GM18873 (cell line): ENCODE data around the gene HMCN2.

Source experiments
- ATAC-seq: cut with Tn5 transposase; IDR thresholded peaks from one replicate; pipeline ENCODE4 v1.9.1; 2021; ENCODE audit warnings: mild to moderate bottlenecking, moderate library complexity, moderate number of reproducible peaks; ENCODE audit not compliant: unreplicated experiment, low FRiP score

HMCN2 gene

GRCh38 chr9:130305381-130305780, 39.8 kb downstream of the HMCN2 start:
- no peak for ATAC-seq

DNA sequence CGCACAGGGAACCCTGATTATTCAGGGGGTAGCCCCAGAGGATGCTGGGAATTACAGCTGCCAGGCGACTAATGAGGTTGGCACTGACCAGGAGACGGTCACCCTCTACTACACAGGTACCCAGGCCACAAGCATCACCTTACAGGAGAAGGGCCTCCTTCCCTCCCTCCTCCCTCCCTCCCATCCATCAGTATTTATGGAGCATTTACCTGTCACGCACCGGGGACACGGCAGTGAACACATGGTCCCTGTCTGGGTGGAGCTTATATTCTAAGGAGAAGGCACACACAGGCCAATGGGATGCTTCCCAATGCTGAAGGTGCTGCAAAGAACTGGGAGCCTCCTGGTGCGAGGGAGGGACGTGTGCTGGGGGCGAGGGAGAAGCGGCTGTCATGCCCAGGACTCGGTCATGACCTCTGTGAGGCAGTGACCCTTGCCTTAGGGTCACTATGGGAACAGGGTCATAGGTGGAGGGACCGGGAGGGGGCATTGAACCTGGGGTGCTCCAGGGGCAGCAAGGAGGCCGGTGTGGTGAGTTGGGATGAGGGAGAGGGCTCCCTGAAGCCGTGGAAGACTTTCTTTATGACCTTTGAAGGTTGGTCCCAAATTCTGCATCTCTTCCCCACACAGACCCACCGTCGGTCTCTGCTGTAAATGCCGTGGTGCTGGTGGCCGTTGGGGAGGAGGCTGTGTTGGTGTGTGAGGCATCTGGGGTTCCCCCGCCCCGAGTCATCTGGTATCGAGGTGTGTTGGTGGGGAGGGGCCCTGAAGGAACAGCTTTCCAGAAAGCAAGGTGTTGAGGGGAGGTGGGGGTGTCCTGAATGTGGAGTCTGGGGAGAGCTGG, 41.5 kb downstream of the HMCN2 start:
- ATAC-seq: no peak

- no peak for ATAC-seq
Observed at GRCh38 chr9:130307667-130307943, 42.0 kb downstream of the HMCN2 start.

DNA sequence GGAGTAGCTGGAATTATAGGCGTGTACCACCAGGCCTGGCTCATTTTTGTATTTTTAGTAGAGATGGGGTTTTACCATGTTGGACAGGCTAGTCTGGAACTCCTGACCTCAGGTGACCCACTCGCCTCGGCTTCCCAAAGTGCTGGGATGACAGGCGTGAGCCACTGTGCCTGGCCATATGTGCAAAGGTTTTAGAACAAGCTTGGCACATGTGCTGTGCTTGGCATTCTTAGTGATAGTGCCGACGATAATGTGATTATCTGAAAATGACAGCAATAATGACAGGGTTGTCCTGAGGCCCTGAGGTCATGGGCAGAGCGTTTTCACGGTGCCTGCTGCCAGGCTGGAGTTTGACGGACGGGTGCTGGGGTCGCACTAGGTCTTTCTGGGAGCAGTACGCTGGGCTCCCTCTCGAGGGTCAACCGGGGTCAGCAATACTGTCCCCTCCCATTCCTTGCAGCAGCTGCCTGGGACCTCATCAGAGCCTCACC, 42.6 kb downstream of the HMCN2 start:
- no peak for ATAC-seq

GRCh38 chr9:130309689-130310455, 44.3 kb downstream of the HMCN2 start:
- ATAC-seq: no peak

DNA sequence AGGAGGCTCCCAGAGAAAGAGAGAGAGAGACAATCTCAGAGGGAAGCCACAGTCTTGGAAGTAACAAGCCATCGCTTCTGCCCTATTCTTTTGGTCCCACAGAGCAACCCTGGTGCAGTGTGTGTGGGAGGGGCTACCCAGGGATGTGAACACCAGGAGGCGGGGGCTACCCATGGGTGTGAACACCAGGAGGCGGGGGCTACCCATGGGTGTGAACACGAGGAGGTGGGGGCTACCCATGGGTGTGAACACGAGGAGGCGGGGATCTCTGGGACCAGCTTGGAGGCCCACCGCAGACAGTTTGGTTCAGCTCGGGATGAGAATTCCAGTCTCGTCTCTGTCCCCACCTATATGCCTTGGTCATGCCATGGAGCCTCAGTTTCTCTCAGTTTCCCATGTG, 44.9 kb downstream of the HMCN2 start:
- ATAC-seq: no peak

DNA sequence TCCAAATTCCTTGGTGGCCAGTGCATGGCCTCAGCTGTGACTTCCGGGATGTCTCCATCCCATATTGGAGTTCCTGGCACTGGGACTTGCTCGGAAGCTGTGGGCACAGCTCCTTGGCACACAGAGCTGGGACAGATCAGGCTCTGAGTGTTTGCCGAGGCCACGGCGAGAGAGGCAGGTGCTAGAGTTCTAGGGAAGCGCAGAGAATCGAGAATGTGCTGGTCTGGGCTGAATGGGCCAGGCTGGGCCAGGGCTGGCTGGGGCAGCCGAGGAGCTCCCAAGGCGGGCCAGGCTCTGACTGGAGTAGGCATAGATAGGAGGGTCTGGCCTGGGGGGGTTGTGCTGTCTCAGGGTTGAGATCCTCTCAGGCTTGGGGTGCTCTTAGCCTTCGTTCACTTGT, 45.4 kb downstream of the HMCN2 start:
- ATAC-seq: no peak

- ATAC-seq: no peak
Observed at GRCh38 chr9:130311408-130312140, 46.0 kb downstream of the HMCN2 start.

DNA sequence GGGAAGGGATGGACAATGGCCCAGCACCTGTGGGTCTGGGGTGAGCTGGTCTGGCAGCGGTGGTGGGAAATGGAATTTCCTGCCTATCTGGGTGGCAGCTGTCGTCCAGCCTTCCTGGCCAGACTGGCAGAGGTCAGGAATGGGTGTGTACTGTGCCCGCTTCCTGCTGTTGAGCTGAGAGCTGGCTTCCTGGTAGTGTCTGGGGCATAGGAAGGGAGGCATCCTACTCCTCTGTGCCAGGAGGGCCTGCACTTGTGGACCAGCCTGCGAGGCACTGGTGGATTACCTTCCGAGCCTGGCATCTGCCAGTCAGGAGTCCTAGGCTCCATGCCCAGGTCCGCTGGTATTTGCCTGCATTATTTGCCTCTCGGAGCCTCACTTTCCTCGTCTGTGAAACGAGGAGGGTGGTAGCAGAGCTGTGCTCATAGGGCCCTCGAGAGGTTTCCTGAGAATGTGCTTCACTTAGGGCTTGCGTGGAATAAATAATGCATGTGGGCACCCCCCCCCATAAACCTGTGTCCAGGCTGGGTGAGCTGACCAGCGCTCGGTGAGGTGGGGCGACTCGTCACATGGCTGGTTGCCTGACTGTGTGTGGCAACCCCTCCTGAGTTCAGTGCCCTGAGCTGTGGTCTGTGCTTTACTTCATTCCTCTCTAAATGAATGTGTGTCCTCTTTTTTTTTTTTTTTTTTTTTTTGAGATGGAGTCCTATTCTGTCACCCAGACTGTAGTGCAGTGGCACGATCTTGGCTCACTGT, 47.7 kb downstream of the HMCN2 start:
- ATAC-seq: no peak

DNA sequence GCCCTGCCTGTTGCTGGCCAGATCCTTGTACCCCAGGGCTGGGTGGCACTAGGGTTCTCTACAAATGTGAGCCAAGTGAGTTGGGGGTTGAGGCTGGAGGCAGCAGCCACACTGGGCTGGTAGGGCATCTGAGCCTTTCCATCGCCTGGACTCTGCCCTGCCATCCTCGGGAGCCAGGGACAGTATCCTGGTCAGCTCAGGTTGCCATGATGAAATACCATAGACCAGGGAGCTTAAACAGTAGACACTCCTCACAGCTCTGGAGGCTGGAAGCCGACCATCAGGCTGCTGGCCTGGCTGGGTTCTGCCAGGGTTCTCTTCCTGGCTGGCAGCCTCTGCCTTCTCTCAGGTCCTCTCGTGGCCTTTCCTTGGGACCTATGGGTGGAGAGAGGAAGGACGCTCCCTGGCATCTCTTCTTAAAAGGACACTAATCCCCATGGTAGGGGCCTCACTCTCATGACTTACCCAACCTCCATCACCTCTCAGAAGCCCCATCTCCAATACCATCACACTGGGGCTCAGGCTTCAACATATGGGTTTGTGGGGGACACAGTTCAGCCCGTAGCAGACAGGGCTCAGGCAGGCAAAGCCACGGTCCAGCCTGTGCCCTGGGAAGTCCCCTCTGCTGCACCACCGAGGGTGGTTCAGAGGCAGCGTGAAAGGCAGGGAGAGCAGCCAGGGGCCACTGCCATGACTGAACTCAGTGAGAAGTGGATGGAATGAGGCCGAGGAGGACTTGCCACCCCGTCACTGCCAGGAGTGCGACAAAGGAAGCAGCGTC, 50.1 kb downstream of the HMCN2 start:
- ATAC-seq: no peak

- no peak for ATAC-seq
Observed at GRCh38 chr9:130316430-130316829, 50.9 kb downstream of the HMCN2 start.

GRCh38 chr9:130319300-130319699, 53.7 kb downstream of the HMCN2 start:
- no peak for ATAC-seq

GRCh38 chr9:130319944-130320712, 54.6 kb downstream of the HMCN2 start:
- no peak for ATAC-seq

DNA sequence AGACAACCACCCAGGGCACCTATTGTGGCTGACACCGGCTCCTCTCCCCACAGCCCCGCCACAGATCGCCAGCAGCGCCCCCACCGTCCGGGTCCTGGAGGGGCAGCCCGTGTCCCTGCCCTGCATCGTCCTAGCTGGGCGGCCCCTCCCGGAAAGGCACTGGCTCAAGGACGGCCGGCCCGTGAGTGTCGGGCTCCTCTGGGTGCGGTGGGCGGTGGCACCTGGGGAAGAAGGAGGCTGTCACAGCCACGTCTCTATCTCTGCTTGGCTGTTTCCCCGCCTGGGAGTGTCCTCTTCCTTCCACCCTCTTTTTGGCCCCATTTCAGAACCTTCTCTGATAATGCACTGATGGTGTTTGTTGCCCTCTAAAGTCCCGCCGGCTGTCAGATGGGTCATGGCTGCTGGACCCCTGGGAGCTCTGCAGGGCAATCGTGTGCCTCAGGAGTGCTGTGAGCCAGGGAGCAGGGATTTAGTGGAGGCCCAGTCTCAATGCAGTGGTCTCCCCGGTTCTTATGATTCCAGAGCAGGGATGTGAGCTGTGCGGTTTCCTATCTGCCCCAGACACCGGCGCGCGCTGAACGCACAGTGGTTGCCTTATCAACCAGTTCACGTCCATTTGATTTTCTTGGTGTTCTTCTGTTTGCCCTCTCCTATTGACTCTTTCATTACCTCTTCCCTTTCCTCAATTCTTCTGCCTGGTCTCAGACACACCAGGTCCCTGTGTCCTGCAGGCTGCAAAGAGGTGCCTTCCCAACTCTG, 55.3 kb downstream of the HMCN2 start:
- no peak for ATAC-seq

DNA sequence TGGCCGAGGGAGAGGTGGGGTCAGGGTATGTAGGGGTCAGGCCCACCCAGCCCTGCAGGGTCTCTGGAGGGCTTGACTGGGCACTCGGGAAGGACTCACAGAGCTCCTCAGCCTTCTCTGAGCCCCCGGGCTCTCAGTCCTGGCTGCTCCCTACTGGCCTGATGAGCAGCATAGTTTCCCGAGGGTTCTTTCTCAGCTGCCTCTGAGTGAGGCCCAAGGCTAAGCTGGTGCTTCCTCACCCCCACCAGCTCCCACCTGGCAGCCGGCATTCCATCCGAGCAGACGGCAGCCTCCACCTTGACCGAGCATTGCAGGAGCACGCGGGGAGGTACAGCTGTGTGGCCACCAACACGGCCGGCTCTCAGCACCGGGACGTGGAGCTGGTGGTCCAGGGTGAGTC, 56.0 kb downstream of the HMCN2 start:
- ATAC-seq: no peak

GRCh38 chr9:130323051-130323745, 57.6 kb downstream of the HMCN2 start:
- ATAC-seq: no peak

DNA sequence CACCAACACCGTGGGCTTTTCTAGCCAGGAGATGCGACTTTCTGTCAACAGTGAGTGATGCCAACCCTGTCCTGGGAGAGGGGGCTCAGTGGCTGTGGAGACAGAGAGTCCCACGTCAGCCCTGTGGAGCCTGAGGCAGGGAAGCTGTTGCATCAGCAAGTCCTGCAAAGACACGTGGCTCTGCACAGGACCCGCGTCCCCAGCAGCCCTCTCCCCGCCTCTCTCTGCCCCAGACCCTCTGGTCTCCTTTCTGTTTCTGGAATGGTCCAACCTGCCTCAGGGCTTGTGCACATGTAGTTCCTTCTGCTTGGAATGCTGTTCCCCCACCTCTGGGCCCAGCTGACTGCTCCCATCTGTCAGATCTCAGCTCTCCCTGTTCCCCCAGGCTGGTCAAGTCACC, 60.4 kb downstream of the HMCN2 start:
- no peak for ATAC-seq
